ENCODE data around the gene SPEN. TPM values are rescaled to one million over a fixed set of nuclear protein-coding genes. Genes with fewer than 3 reads are reported as not detected.
A peak's percentile ranks its signal among the peaks of the same experiment; 100 is the strongest.

SPEN gene
- total and polyA plus RNA-seq, 9 of the 15 experiments (the other 6 are each of a cell fraction or from before 2014, with no cell fraction given) = 5.7 to 87.5 (median 27.2) TPM

DNA sequence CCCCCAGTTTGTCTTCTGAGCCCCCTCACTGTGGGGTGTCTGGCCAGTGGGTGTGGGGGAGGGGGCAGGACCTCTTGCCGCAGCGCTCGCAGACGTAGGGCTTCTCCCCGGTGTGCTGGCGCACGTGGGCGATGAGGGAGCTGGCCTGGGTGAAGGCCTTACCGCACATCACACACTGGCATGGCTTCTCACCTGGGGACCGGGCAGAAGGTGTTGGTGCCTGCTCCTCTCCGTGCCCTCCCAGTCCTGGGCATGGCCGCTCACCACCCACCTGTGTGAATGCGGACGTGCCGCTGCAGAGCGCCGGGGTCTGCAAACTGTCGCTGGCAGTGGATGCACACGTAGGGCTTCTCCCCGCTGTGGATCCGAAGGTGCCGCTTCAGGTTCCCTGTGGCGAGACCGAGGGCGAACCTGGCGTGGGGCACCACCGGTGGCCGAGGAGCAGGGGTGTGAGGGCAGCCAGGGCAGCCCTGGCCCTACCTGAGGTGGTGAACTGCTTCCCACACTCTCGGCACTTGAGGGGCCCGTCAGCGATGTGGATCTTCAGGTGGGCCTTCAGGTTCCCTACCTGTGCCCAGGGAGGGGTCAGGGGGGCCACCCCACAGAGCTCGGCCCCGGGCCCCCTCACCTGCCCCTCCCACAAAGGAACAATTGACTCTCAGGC, 96.0 kb downstream of the SPEN start (continued):
- TF ChIP-seq ATF3 (IDR thresholded peaks at IDR 0.05) (no peak), ATF3 (CRISPR knock-in tag; conservative IDR thresholded peaks at IDR 0.05) (no peak), GABPA (tag; conservative IDR thresholded peaks at IDR 0.05; ENCODE audit: low read depth) (no peak), NCOA2 (IDR thresholded peaks at IDR 0.05; ENCODE audit: partially characterized antibody in 2 of 2) (no peak), ZNF184 (CRISPR knock-in tag; IDR thresholded peaks at IDR 0.05) (no peak), FIP1L1 (IDR thresholded peaks at IDR 0.05; ENCODE audit: low read depth, low read length, poor library complexity, severe bottlenecking) (peak; percentile 9), HNRNPLL (IDR thresholded peaks at IDR 0.05; ENCODE audit: low read depth, low read length, poor library complexity, severe bottlenecking) (no peak), USF2 (CRISPR knock-in tag; IDR thresholded peaks at IDR 0.05) (no peak), TRIM28 (IDR thresholded peaks at IDR 0.05) (no peak), SUPT5H (IDR thresholded peaks at IDR 0.05) (no peak; the same call in 1 of the 2 replicates), RBFOX2 (IDR thresholded peaks at IDR 0.05; ENCODE audit: low read depth, low read length) (0 out of 2 replicates have a peak, but pooled peaks have one; percentile 17), NFE2L1 (tag; IDR thresholded peaks at IDR 0.05; ENCODE audit: borderline replicate concordance, low read depth) (no peak), CSDE1 (IDR thresholded peaks at IDR 0.05) (no peak), ZKSCAN8 (CRISPR knock-in tag; IDR thresholded peaks at IDR 0.05) (no peak), ZNF263 (CRISPR knock-in tag; IDR thresholded peaks at IDR 0.05; ENCODE audit: borderline replicate concordance) (no peak), ZBTB43 (CRISPR knock-in tag; IDR thresholded peaks at IDR 0.05) (no peak), HNRNPL (IDR thresholded peaks at IDR 0.05; ENCODE audit: low read depth, low read length) (peak; percentile 66; the same call in 1 of the 2 replicates), BRD9 (IDR thresholded peaks at IDR 0.05; ENCODE audit: low read depth, partially characterized antibody) (no peak), ELF1 (tag; IDR thresholded peaks at IDR 0.05) (no peak), CBFB (CRISPR knock-in tag; IDR thresholded peaks at IDR 0.05) (no peak)

Data from K562 (cell line).